PC-3 (cell line): ENCODE results near the gene PPP1R13B.

Source experiments
- CTCF ChIP-seq: fragments of 300-600 bp; sonication (generic); conservative IDR thresholded peaks from 2 replicates; pipeline ENCODE4 v1.5.1; 2017; ENCODE audit warnings: antibody characterized with exemption, low read depth, mild to moderate bottlenecking, low read length
- EZH2phosphoT487 ChIP-seq: fragments of 300-600 bp; sonication (generic); IDR thresholded peaks from 2 replicates; pipeline ENCODE4 v1.6.1; 2018; ENCODE audit warnings: mild to moderate bottlenecking, antibody characterized with exemption, low read length, borderline replicate concordance

- no peak for TF ChIP-seq CTCF
- TF ChIP-seq EZH2phosphoT487 = no peak
These were observed 65.0 kb downstream of the PPP1R13B start for GRCh38 chr14:103782376-103782775.
